ENCODE results near the gene OR2V1. TPM values are rescaled to one million over a fixed set of nuclear protein-coding genes. Genes with fewer than 3 reads are reported as not detected.
"Not testable (repeated sequence)": the region's sequence is repeated elsewhere in the genome, so short reads cannot be mapped to it uniquely, and the experiment has no call there.

The OR2V1 gene
- total and polyA plus RNA-seq, 2 experiments from 2014 or later = not detected

DNA sequence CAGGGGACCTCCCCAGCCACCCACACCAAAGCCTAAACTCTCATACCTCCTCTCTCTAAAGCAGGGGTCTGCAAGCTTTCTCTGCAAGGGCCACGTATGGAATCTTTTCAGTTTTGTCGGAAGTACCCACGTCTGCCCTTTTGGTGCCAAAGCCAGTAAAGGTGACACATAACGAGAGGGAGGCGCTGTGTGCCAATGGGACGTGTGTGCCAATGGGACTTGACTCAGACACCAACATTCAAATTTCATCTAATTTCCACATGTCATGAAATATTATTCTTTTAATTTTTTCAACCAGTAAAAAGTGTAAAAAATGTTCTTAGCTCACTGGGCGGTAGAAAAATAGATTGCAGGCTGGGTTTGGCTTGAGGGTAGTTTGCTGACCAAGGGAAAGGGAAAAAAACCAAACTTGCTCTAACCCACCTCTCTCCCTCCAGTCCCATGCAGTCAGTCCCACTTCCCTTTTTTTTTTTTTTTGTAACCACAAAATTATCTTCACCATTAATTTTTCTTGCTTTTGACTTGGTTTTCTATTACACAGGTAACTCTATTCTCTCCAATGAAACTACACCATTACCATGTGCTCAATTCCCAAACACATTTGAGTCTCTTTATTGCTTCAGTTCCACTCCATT, 25.5 kb downstream of the OR2V1 start (continued):
- TF ChIP-seq ZNF462 (CRISPR knock-in tag; IDR thresholded peaks at IDR 0.05) (no peak), EZH2phosphoT487 (IDR thresholded peaks at IDR 0.05; ENCODE audit: unreplicated experiment) (no peak), ZNF331 (CRISPR knock-in tag; IDR thresholded peaks at IDR 0.05; ENCODE audit: low read depth) (no peak), EZH2 (IDR thresholded peaks at IDR 0.05; ENCODE audit: low read depth, unreplicated experiment) (no peak), JUNB (IDR thresholded peaks at IDR 0.05; ENCODE audit: unreplicated experiment) (no peak), NANOG (IDR thresholded peaks at IDR 0.05; ENCODE audit: borderline replicate concordance) (no peak)

- H3K27ac Mint-ChIP-seq; H3F3A ChIP-seq (replicated peaks; ENCODE audit: low read depth); H3K36me3 Mint-ChIP-seq (ENCODE audit: low read depth); DNase-seq (ENCODE audit: low spot score); H3K79me2 ChIP-seq (replicated peaks; ENCODE audit: insufficient read depth); H4K20me1 ChIP-seq (replicated peaks; ENCODE audit: insufficient read depth); ATAC-seq; H3K27ac ChIP-seq (ENCODE audit: low read depth); H2AFZ ChIP-seq; H3K9me3 Mint-ChIP-seq; H3K36me3 ChIP-seq (ENCODE audit: insufficient read depth); H3K9me2 ChIP-seq (ENCODE audit: insufficient read depth): not testable (repeated sequence)
- Histone ChIP-seq H3K4me2 (peak overlapping the region; percentile 78), H3K4me1 (ENCODE audit: insufficient read depth) (peaks cover 17% of the 10 kb centered on the region), H3K27me3 (ENCODE audit: insufficient read depth) (peaks cover 33% of the 10 kb centered on the region), H3K4me3 (peak overlapping the region; percentile 51; the same call in 1 of the 2 replicates)
- Mint-ChIP-seq H3K4me3 (peak overlapping the region; percentile 78), H3K27me3 (ENCODE audit: insufficient read depth, low read depth, poor library complexity) (peaks cover 32% of the 10 kb centered on the region), H3K4me1 (peaks cover 28% of the 10 kb centered on the region)
Observed at GRCh38 chr5:181104606-181105390, 26.2 kb downstream of the OR2V1 start.
